ENCODE results near the gene CD58.

DNA sequence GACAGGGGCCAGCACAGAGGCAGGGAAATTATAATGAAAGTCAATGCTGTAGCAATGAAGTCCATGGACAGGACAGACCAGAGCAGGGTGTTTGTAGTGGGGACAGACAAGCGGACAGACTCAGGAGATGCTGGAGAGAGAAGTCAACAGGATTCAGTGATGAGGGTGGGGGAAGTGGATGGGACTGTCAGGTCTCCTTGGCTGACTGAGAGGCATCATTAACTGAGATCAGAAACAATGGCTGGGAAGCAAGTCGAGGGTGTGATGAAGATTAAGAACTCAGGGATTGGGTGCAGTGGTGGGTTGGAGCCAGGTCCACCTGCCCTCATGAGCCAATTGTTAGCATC is 25.5 kb downstream of the CD58 start:
- TF ChIP-seq, protein P1, sequence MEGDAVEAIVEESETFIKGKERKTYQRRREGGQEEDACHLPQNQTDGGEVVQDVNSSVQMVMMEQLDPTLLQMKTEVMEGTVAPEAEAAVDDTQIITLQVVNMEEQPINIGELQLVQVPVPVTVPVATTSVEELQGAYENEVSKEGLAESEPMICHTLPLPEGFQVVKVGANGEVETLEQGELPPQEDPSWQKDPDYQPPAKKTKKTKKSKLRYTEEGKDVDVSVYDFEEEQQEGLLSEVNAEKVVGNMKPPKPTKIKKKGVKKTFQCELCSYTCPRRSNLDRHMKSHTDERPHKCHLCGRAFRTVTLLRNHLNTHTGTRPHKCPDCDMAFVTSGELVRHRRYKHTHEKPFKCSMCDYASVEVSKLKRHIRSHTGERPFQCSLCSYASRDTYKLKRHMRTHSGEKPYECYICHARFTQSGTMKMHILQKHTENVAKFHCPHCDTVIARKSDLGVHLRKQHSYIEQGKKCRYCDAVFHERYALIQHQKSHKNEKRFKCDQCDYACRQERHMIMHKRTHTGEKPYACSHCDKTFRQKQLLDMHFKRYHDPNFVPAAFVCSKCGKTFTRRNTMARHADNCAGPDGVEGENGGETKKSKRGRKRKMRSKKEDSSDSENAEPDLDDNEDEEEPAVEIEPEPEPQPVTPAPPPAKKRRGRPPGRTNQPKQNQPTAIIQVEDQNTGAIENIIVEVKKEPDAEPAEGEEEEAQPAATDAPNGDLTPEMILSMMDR (IDR thresholded peaks at IDR 0.05; ENCODE audit: low read depth, low read length): no peak
- TF ChIP-seq MYC (IDR thresholded peaks at IDR 0.05; ENCODE audit: low read depth, low read length) (no peak), POLR2A (IDR thresholded peaks at IDR 0.05; ENCODE audit: extremely low read depth, insufficient read length) (no peak)
- TF ChIP-seq, protein P2, sequence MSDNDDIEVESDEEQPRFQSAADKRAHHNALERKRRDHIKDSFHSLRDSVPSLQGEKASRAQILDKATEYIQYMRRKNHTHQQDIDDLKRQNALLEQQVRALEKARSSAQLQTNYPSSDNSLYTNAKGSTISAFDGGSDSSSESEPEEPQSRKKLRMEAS (IDR thresholded peaks at IDR 0.05; ENCODE audit: low read depth, low read length): no peak
